NB4 (cell line): ENCODE results near the gene CRABP1.

Source experiments
- DNase-seq: peaks from one replicate; pipeline ENCODE4 v3.0.0; 2010; ENCODE audit warnings: low read depth
- H3K4me3 ChIP-seq: one replicate; pipeline ENCODE4 v1.5.1; 2011; ENCODE audit warnings: mild to moderate bottlenecking, low read depth, low read length, moderate library complexity
- CTCF ChIP-seq: IDR thresholded peaks from one replicate; pipeline ENCODE4 v1.5.1; 2012; ENCODE audit warnings: low read depth, low read length
- MYC ChIP-seq: IDR thresholded peaks from 2 replicates; pipeline ENCODE4 v1.6.1; 2011; ENCODE audit warnings: low read depth, low read length
- POLR2A ChIP-seq: IDR thresholded peaks from 2 replicates; pipeline ENCODE4 v1.6.1; 2011; ENCODE audit warnings: mild to moderate bottlenecking; ENCODE audit not compliant: insufficient read length; ENCODE audit errors: extremely low read depth
- TF ChIP-seq, protein P1 (sequence below): IDR thresholded peaks from 2 replicates; pipeline ENCODE4 v1.6.1; 2011; ENCODE audit warnings: low read depth, low read length

CRABP1 gene

DNA sequence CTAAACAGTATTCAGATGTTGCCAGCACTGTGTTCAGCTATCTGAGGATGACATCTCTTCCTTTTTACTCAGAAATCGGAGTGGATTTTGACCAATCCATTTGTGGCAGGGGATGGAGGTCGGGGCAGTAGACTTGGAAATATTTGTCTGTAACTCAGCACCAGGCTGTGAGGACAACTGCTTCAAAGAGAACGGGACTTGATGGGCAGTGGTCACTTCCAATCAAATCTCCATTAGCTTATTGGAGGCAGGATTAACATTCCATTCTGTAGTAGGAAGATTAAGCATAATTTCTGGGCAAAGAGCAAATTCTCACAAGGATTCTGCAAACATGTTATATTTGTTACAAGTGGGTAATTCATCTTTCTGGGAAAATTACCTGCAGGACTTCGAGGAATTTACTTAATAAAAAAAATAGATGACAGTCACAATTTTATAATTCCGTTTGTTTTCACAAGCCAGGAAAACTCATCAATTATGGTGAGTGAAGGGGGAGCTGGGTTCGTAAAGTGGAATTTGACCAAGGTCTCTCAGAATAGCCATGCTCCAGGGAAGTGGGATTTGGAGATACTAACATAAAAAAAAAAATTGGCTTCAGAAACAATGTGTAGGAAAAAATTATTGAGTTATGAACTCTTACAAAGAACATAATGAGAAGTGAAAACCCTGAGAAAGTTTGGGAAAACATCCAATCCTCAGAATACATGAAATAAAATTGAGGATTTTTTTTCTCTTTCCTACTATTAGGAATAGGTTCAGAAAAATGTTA lies 18.1 kb downstream of the CRABP1 start:
- H3K4me3 ChIP-seq, result no peak overlapping the region
- DNase-seq, result no peak
- TF ChIP-seq, protein P1, sequence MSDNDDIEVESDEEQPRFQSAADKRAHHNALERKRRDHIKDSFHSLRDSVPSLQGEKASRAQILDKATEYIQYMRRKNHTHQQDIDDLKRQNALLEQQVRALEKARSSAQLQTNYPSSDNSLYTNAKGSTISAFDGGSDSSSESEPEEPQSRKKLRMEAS, result no peak
- no peak for TF ChIP-seq MYC
- TF ChIP-seq CTCF, result no peak
- no peak for TF ChIP-seq POLR2A

- TF ChIP-seq POLR2A (no peak), CTCF (no peak), MYC (no peak)
- TF ChIP-seq, protein P1, result no peak
- DNase-seq, result no peak
- no peak overlapping the region for H3K4me3 ChIP-seq
These were observed 19.1 kb downstream of the CRABP1 start for GRCh38 chr15:78359041-78359808.

DNA sequence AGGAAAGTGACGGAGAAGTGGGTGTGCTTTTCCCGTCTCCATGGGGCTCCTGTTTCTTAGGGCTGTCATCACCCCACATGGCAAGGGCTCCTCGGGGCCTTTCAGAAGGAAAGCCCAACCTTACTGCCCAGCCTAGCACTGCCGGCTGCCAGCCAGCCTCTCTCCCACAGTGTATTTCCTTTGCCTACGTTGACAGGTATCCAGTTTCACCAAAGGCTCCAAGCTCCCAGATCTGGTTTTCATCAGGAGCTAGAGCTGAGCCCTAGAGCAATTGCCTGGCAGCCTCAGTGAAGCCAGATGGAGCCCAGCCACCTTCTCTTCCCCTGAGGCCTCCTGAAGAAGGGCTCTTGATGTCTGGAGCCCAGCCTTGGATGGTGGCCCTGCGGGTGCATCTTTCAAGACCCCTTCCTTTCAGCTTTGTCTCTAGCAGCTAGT lies 20.2 kb downstream of the CRABP1 start:
- H3K4me3 ChIP-seq, result no peak overlapping the region
- TF ChIP-seq MYC (no peak), CTCF (no peak), POLR2A (no peak)
- TF ChIP-seq, protein P1, result no peak
- DNase-seq, result no peak

GRCh38 chr15:78360958-78361718 lies 21.0 kb downstream of the CRABP1 start:
- TF ChIP-seq MYC, result no peak
- no peak for TF ChIP-seq POLR2A
- TF ChIP-seq CTCF, result no peak
- TF ChIP-seq, protein P1, result peak; percentile 34
- H3K4me3 ChIP-seq, result no peak overlapping the region
- DNase-seq, result peak; percentile 70

DNA sequence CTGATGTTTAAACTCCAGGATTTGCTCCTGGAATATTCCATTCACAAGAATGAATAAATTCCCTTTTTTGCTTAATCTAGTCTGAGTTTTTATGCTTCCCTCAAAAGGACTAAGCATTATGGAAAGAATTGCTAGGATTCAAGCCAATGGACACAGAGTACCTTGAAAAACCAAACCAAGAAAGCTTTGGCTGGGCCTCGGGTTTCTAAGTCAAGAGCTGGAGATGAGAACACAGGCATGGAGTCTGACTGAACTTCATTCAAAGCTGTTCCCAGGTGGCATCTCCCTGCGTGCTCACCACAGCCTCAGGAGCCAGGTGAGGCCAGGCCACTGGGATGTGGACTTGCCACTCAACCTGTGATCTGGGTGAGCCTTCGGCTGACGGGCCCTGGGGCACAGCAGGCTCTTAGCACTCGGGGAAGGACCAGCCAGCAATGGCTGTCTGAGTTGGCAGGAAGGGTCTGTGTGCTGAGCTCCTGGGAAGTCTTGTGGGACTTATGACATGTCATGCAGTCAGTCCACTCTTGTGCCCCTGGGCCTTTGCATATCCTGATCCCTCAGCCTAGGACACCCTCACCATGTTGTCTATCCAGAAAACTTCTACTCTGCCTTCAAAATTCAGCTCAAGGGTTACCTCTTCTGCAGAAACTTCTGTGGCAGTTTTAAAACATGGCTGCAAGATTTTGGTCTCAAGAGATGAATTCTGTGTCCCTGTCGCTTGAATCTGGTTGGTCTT lies 21.8 kb downstream of the CRABP1 start:
- DNase-seq, result no peak
- no peak for TF ChIP-seq CTCF
- TF ChIP-seq, protein P1, result no peak
- TF ChIP-seq POLR2A, result no peak
- H3K4me3 ChIP-seq, result no peak overlapping the region
